GM12801 (cell line): ENCODE results near the gene DAPK3.

Source experiments
- CTCF ChIP-seq: IDR thresholded peaks from one replicate; pipeline ENCODE4 v1.5.1; 2011; ENCODE audit warnings: control low read depth; ENCODE audit not compliant: insufficient read length; ENCODE audit errors: extremely low read depth

The DAPK3 gene

GRCh38 chr19:3968556-3969434, 2.1 kb downstream of the DAPK3 start:
- no peak for TF ChIP-seq CTCF

GRCh38 chr19:3966051-3967017, 4.6 kb downstream of the DAPK3 start:
- no peak for TF ChIP-seq CTCF

DNA sequence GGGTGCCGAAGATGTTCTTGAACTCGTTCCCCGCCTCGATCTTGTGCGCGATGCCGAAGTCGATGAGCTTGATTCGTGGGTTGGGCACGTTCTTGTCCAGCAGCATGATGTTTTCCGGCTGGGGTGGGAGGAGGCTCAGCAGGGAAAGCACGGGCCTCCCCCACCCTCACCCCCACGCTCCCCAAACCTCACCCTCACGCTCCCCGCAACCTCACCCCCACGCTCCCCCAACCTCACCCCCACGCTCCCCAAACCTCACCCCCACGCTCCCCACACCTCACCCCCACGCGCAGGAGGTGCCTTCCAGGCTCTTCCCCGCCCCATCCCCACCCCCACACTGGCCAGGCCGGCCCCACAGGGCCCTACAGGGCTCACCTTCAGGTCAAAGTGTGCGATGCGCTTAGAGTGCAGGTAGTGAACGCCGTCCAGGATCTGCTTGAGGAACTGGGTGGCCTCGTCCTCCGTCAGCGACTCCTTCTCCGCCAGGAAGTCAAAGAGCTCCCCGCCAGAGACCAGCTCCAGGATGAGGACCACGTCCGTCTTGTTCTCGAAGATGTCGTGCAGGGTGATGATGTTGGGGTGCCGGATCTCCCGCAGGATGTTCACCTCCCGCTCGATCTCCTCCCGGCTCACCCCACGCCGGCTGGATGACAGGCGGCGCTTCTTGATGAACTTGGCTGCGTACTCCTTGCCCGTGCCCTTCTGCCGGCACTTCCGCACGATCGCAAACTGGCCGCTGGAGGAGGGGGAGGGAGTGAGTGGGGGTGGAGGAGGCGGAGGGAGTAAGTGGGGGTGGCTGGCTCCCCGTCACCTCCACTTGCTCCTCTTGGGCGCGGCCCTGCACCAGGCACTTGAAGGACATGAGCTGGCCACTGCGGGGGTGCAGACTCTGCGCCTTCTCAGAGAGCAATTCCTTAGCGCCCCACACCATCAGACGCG, 6.4 kb downstream of the DAPK3 start:
- TF ChIP-seq CTCF: no peak

GRCh38 chr19:3963458-3964255, 7.2 kb downstream of the DAPK3 start:
- no peak for TF ChIP-seq CTCF

DNA sequence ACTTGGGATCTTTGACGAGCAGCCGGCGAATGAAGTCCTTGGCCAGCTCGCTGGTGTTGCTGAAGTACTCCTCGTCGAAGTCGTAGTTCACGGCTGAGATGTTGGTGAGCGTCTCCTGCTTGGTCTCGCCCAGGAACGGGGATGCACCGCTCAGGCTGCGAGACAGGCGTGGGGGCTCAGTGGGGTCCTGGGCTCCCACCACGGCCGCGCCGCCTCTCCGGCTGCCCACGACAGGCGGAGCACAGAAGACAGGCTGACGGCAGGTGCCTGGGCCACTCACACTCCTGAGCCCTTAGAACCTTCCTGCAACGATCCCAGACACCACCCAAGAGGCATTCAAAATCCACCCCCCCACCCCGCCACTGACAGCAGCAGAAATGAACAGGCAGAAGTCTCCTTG, 9.9 kb downstream of the DAPK3 start:
- TF ChIP-seq CTCF: no peak

DNA sequence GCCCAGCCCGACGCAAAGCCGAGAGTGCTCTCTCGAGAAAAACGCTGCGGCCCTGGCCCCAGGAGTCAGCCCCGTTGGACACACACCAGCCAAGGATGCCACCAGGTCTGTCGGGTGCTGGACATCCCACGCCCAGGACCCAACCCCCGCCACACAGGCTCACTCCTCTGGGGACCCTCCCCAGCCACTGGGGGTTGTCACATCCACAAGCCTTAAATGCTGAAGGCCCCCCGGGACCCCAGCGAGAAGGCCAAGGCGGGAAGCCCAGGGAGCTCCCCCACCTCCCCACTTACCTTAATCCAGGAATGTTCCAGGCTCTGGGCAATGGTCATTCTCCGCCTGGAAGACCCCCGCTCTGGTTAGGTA, 11.2 kb downstream of the DAPK3 start:
- no peak for TF ChIP-seq CTCF
